H1 (cell line): ENCODE results near the gene AP4M1. TPM values are rescaled to one million over a fixed set of nuclear protein-coding genes. Genes with fewer than 3 reads are reported as not detected.

Experiments
- CTCF ChIA-PET: fragments of 300-600 bp; sonication (Branson Sonifier 250); formaldehyde crosslinking; loops from one replicate; lab custom pipeline; 2021; ENCODE audit not compliant: partially characterized antibody; lab: Charles Lee
- POLR2A ChIA-PET: fragments of 300-600 bp; sonication (Branson Sonifier 250); formaldehyde crosslinking; loops from one replicate; lab custom pipeline; 2021; ENCODE audit warnings: inconsistent platforms; ENCODE audit not compliant: partially characterized antibody; lab: Charles Lee
- DNase-seq, 2 experiments: peaks; one replicate each; pipeline versions ENCODE4 v3.0.0 to v3.0.0-alpha.2; 2010 to 2022; ENCODE audit warnings: low spot score in 2 of 2, low read depth in 1 of 2, mixed read lengths in 1 of 2
- FAIRE-seq: peaks from 2 replicates; lab custom pipeline; 2011; peaks lifted over from hg19 to GRCh38; lab: Jason Lieb, UNC
- H2AFZ ChIP-seq: 2 replicates; pipeline ENCODE4 v1.8.1; 2012; ENCODE audit warnings: low read length, inconsistent platforms
- H2AK5ac ChIP-seq: 2 replicates; pipeline ENCODE4 v1.6.1; 2013; ENCODE audit warnings: low read depth, low read length
- H2BK120ac ChIP-seq: replicated peaks from 2 replicates; pipeline ENCODE3; 2013; ENCODE audit warnings: low read depth, low read length, inconsistent platforms
- H2BK12ac ChIP-seq: 2 replicates; pipeline ENCODE4 v1.6.1; 2013; ENCODE audit warnings: low read depth, low read length
- H2BK15ac ChIP-seq: 2 replicates; pipeline ENCODE4 v1.6.1; 2013; ENCODE audit warnings: low read length
- H2BK20ac ChIP-seq: 2 replicates; pipeline ENCODE4 v1.6.1; 2013; ENCODE audit warnings: low read length
- H2BK5ac ChIP-seq: 2 replicates; pipeline ENCODE4 v1.6.1; 2013; ENCODE audit warnings: low read depth, low read length
- H3K14ac ChIP-seq: 2 replicates; pipeline ENCODE4 v1.6.1; 2013; ENCODE audit warnings: inconsistent platforms; ENCODE audit not compliant: insufficient read length
- H3K18ac ChIP-seq: 2 replicates; pipeline ENCODE4 v1.6.1; 2013; ENCODE audit warnings: low read length; ENCODE audit errors: extremely low read depth
- H3K23ac ChIP-seq: 2 replicates; pipeline ENCODE4 v1.6.1; 2013; ENCODE audit warnings: inconsistent platforms; ENCODE audit not compliant: insufficient read length
- H3K23me2 ChIP-seq: 2 replicates; pipeline ENCODE4 v1.6.1; 2013; ENCODE audit warnings: low read depth, low read length
- H3K27ac ChIP-seq: 2 replicates; pipeline ENCODE4 v1.6.1; 2011; ENCODE audit warnings: low read depth, low read length, inconsistent platforms
- H3K27me3 ChIP-seq, 4 experiments: replicated peaks in 1 of 4; 1 replicate in 1 of 4; 2 replicates in 3 of 4; pipeline versions ENCODE4 v1.6.1 to v1.8.1; 2011 to 2013; ENCODE audit warnings: low read length in 3 of 4, mild to moderate bottlenecking in 3 of 4, inconsistent platforms in 2 of 4, mixed read lengths in 2 of 4, moderate library complexity in 1 of 4; ENCODE audit not compliant: control insufficient read depth in 3 of 4, insufficient read depth in 3 of 4; ENCODE audit errors: extremely low read depth in 1 of 4
- H3K36me3 ChIP-seq, 4 experiments: 2 replicates each; pipeline versions ENCODE4 v1.6.1 to v1.8.1; 2011 to 2013; ENCODE audit warnings: mild to moderate bottlenecking in 4 of 4, low read length in 3 of 4, moderate library complexity in 2 of 4, control low read depth in 1 of 4, inconsistent platforms in 1 of 4; ENCODE audit not compliant: insufficient read depth in 4 of 4, control insufficient read depth in 2 of 4
- H3K4ac ChIP-seq: replicated peaks from 2 replicates; pipeline ENCODE3; 2013; ENCODE audit warnings: low read length, low read depth, mixed read lengths, inconsistent platforms; ENCODE audit not compliant: insufficient read length
- H3K4me1 ChIP-seq, 4 experiments: replicated peaks in 1 of 4; 1 replicate in 1 of 4; 2 replicates in 3 of 4; pipeline versions ENCODE4 v1.6.1 to v1.8.1; 2011 to 2013; ENCODE audit warnings: low read length in 3 of 4, inconsistent platforms in 2 of 4, mixed read lengths in 1 of 4; ENCODE audit not compliant: insufficient read depth in 4 of 4, control insufficient read depth in 3 of 4
- H3K4me2 ChIP-seq, 2 experiments: 2 replicates each; pipeline versions ENCODE4 v1.6.1 to v1.8.1; 2011 to 2013; ENCODE audit warnings: low read depth in 2 of 2, low read length in 2 of 2, control low read depth in 1 of 2, inconsistent platforms in 1 of 2, mild to moderate bottlenecking in 1 of 2; ENCODE audit not compliant: insufficient read depth in 1 of 2
- H3K4me3 ChIP-seq, 4 experiments: fragments of 200-600, 300-600 bp in 1 of 4; sonication (generic), shearing (Covaris generic), sonication (Bioruptor Twin) in 1 of 4; 2 replicates each; pipeline versions ENCODE4 v1.5.1 to v1.8.1; 2011 to 2016; ENCODE audit warnings: low read length in 4 of 4, low read depth in 3 of 4, control low read depth in 2 of 4, inconsistent platforms in 2 of 4, mild to moderate bottlenecking in 2 of 4, mixed read lengths in 1 of 4, moderate library complexity in 1 of 4; ENCODE audit not compliant: insufficient read depth in 2 of 4; ENCODE audit errors: extremely low read depth in 1 of 4
- H3K56ac ChIP-seq: replicated peaks from 2 replicates; pipeline ENCODE3; 2013; ENCODE audit warnings: low read depth, mild to moderate bottlenecking, mixed read lengths, low read length, inconsistent platforms; ENCODE audit not compliant: insufficient read length
- H3K79me1 ChIP-seq: 2 replicates; pipeline ENCODE4 v1.6.1; 2013; ENCODE audit warnings: low read depth, low read length, control low read depth
- H3K79me2 ChIP-seq, 2 experiments: 2 replicates each; pipeline versions ENCODE4 v1.6.1 to v1.8.1; 2012 to 2013; ENCODE audit warnings: low read length in 2 of 2, mild to moderate bottlenecking in 2 of 2, inconsistent platforms in 1 of 2; ENCODE audit not compliant: insufficient read depth in 2 of 2, control insufficient read depth in 1 of 2
- H3K9ac ChIP-seq, 4 experiments: replicated peaks in 1 of 4; 1 replicate in 1 of 4; 2 replicates in 3 of 4; pipeline versions ENCODE4 v1.6.1 to v1.8.1; 2011 to 2013; ENCODE audit warnings: low read depth in 3 of 4, low read length in 3 of 4, control low read depth in 2 of 4, mild to moderate bottlenecking in 2 of 4, moderate library complexity in 2 of 4, inconsistent platforms in 1 of 4; ENCODE audit errors: extremely low read depth in 1 of 4
- H3K9me3 ChIP-seq, 2 experiments: 2 replicates each; pipeline versions ENCODE4 v1.6.1 to v1.8.1; 2012 to 2013; ENCODE audit warnings: mild to moderate bottlenecking in 2 of 2, moderate library complexity in 2 of 2, control low read depth in 1 of 2, inconsistent platforms in 1 of 2, low read depth in 1 of 2, low read length in 1 of 2, mixed read lengths in 1 of 2; ENCODE audit not compliant: insufficient read depth in 2 of 2
- H4K20me1 ChIP-seq, 2 experiments: replicated peaks in 1 of 2; 2 replicates each; pipeline versions ENCODE3 to v1.8.1; 2011 to 2013; ENCODE audit warnings: inconsistent platforms in 2 of 2, low read length in 2 of 2, mild to moderate bottlenecking in 1 of 2; ENCODE audit not compliant: insufficient read depth in 2 of 2, control insufficient read depth in 1 of 2
- H4K5ac ChIP-seq: 2 replicates; pipeline ENCODE4 v1.6.1; 2013; ENCODE audit warnings: low read length, low read depth, mixed read lengths, inconsistent platforms; ENCODE audit not compliant: insufficient read length
- H4K8ac ChIP-seq: 2 replicates; pipeline ENCODE4 v1.8.0; 2013; ENCODE audit warnings: mild to moderate bottlenecking, moderate library complexity, low read length, inconsistent platforms; ENCODE audit not compliant: insufficient read depth; ENCODE audit errors: extremely low read depth
- H4K91ac ChIP-seq: replicated peaks from 2 replicates; pipeline ENCODE3; 2013; ENCODE audit warnings: low read length, mixed read lengths, inconsistent platforms; ENCODE audit not compliant: insufficient read length
- CBX5 ChIP-seq: fragments of 300-800, 300-1000 bp; sonication (generic); IDR thresholded peaks from 2 replicates; pipeline ENCODE4 v1.7.1; 2016; ENCODE audit warnings: antibody characterized with exemption, low read length, low read depth
- GABPA ChIP-seq: IDR thresholded peaks from 2 replicates; pipeline ENCODE4 v1.6.1; 2011; ENCODE audit warnings: mild to moderate bottlenecking, low read length, moderate library complexity, borderline replicate concordance; ENCODE audit not compliant: insufficient read depth
- JUN ChIP-seq: IDR thresholded peaks from 2 replicates; pipeline ENCODE4 v1.6.1; 2011; ENCODE audit warnings: low read depth, mild to moderate bottlenecking, improper control_type of control experiment, low read length
- JUND ChIP-seq: IDR thresholded peaks from 2 replicates; pipeline ENCODE4 v1.6.1; 2011; ENCODE audit warnings: mild to moderate bottlenecking, improper control_type of control experiment, low read length
- PHF8 ChIP-seq: fragments of 200-600 bp; sonication (generic); conservative IDR thresholded peaks from 2 replicates; pipeline ENCODE4 v1.7.1; 2012; ENCODE audit warnings: low read depth, mild to moderate bottlenecking, inconsistent platforms, low read length, moderate library complexity
- WGBS, 2 experiments: shearing (Covaris generic) in 1 of 2; methylation state at CpG; one replicate each; pipeline versions ENCODE4 v1.1.6 to v1.1.7; 2013 to 2015; ENCODE audit warnings: low lambda C conversion rate in 2 of 2, mixed read lengths in 2 of 2, inconsistent platforms in 1 of 2, low coverage in 1 of 2, missing lambda C conversion rate in 1 of 2; ENCODE audit not compliant: insufficient replicate concordance in 2 of 2, insufficient coverage in 1 of 2, insufficient read length in 1 of 2; ENCODE audit errors: extremely low coverage in 1 of 2, missing lambda C conversion rate in 1 of 2; 5-methylcytosine and 5-hydroxymethylcytosine counted together
- polyA plus RNA-seq, 7 experiments: library from polyadenylated mRNA; depleted of rRNA in 3 of 7; stranded (reverse) in 5 of 7; unstranded in 2 of 7; fragments of >200 nt in 5 of 7; fragments of 200-250 nt in 2 of 7; gene quantifications; 1 replicate in 5 of 7; 2 replicates in 1 of 7; 4 replicates in 1 of 7; pipeline versions ENCODE4 v1.2.1 to v1.2.3, GENCODE V29; 2011 to 2013; ENCODE audit warnings: missing spikeins in 2 of 7, mixed read lengths in 2 of 7
- total RNA-seq: library from RNA; stranded (reverse); fragmentation: NEBNext Ultra II Directional; extraction: Animal tissue kit (Norgen Biotek cat#: 25700); gene quantifications from 2 replicates; pipeline ENCODE4 v1.2.1, GENCODE V29; 2021

AP4M1 gene
- total and polyA plus RNA-seq, 2 of the 8 experiments (the other 6 are each of a cell fraction or from before 2014, with no cell fraction given): 15.2 to 16.6 TPM

DNA sequence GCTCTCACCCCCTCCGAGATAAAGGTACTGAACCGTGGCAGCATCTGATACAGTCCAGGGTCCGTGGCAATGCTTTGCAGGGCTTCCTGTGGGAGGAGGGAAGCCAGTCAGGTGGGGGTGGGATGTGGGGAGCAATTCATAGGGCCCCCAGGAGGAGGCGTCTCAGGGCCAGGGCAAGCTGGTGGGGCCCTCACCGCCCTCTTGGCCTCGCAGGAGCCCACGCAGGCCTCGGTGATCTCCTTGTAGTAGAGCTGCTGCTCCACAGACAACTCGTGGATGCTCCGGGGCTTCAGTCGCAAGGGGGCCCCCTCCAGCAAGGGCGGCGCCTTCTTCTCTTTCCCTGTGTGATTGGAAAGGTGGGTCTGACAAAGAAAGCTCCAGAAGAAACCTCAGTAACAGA is 10.5 kb downstream of the AP4M1 start:
- ChIA-PET POLR2A (interaction anchor here (1.0 to 20.0 kb wide), 9 partner anchors 7 to 55 kb away, joined by 3 to 722 read pairs (median 6); partner anchors contain the start of genes AP4M1, COPS6, MCM7 and ZNF3), CTCF (interaction anchor here (1.6 to 6.0 kb wide), 4 partner anchors 10 to 235 kb away, joined by 3 to 48 read pairs (median 15); partner anchors contain the start of genes AP4M1 and MBLAC1)
- Histone ChIP-seq H2AK5ac (no peak overlapping the region), H3K4me3 (no peak overlapping the region), H3K27me3 (no peaks in the 10 kb centered on the region), H4K91ac (no peak overlapping the region), H3K36me3 (peaks cover 11 to 55% (median 38%) of the 10 kb centered on the region in 4 experiments), H2BK5ac (no peak overlapping the region), H3K9ac (no peak overlapping the region), H3K27ac (no peak overlapping the region), H3K23ac (no peak overlapping the region), H2BK12ac (no peak overlapping the region), H3K18ac (no peak overlapping the region), H3K4me1 (no peaks in the 10 kb centered on the region; a peak in 1 of 7 replicates), H2BK20ac (no peak overlapping the region), H3K79me2 (no peaks in the 10 kb centered on the region), H3K56ac (no peak overlapping the region), H3K14ac (no peak overlapping the region), H2BK15ac (no peak overlapping the region), H4K8ac (no peak overlapping the region), H3K4ac (no peak overlapping the region), H3K9me3 (no peaks in the 10 kb centered on the region), H4K5ac (no peak overlapping the region), H3K23me2 (no peaks in the 10 kb centered on the region), H2BK120ac (no peak overlapping the region), H3K4me2 (no peak overlapping the region), H2AFZ (no peak overlapping the region), H4K20me1 (peaks cover 3 to 6% of the 10 kb centered on the region in 2 experiments), H3K79me1 (0 out of 2 replicates have a peak, but pooled peaks cover 2% of the 10 kb centered on the region)
- WGBS, 2 experiments: 88% methylated on average over 8 of the region's 13 CpGs; no CpG with 5 or more reads in 1 of the 2 experiments
- no peak for FAIRE-seq
- no peak for TF ChIP-seq GABPA
- no peak for TF ChIP-seq PHF8
- no peak for TF ChIP-seq CBX5
- TF ChIP-seq JUND: no peak
- TF ChIP-seq JUN: no peak
- DNase-seq: no peak
